Stimulated activated CD8-positive, alpha-beta memory T cell treated with anti-CD3 and anti-CD28 coated beads, Interleukin-15, amount 100 ng/mL, for 24 hours (primary cell): ENCODE results near the gene C1QA.

Source experiments
- DNase-seq: peaks from one replicate; pipeline ENCODE4 v3.0.0-alpha.2; 2020; ENCODE audit warnings: low read depth

C1QA gene

DNA sequence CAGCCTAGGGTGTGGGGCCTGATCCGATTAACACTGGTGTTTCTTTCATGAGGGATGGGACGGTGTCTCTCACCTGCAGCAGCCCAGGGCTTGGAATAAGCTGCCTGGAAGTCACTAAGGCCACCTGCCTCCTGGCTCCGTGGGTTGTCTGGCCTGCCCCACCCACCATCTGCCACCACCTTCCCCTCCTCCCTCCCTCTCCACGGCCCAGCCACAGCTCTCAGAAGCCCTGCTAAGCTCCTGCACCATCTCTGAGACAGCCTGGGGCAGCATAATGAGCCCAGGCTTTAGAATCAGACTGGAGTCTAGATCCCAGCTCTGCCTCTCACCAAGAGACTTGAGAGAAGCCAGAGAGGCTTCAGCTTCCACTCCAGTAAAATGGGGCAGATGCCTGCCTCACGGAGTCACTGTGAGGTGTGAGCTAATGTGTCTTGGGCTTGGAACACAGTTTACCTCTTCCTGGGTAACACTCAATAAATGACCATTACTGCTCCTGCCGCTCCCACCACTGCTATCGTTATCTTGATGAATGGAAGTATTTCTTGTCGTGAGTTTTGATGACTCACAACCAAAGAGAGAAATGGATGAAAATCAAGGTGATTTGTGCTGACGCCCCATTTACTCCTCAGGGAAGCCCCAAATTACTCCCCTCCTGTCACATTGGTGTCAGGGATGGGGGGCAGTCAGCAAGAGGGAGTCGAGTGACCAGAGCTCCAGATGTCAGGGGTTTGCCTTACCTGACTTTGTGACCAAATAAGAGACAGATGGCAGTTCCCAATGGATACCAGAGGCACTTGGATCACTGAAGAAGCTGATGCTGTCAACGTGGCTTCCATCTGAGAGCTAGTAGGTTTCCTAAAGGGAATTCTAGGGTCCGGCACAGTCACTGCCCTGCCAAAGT is 23.5 kb upstream of the C1QA start:
- DNase-seq, result no peak

DNA sequence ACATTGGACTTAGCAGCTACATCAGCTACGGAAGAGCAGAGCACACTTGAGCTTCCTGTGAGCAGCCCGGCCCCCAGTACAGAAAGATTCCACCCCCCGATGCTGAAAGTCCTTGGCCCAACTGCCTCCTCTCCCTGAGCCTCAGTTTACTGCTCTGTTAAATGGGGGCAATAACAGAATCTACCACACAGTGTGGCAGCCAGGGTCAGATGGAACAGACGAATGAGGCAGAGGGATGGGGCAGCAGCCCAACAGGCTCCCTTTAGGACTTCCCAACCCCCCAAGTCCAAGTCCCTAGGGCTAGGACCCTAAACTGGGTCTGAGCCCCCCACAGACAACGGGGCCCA is 22.9 kb upstream of the C1QA start:
- DNase-seq, result no peak

- DNase-seq, result no peak
These were observed 22.5 kb upstream of the C1QA start for GRCh38 chr1:22613951-22614350.

DNA sequence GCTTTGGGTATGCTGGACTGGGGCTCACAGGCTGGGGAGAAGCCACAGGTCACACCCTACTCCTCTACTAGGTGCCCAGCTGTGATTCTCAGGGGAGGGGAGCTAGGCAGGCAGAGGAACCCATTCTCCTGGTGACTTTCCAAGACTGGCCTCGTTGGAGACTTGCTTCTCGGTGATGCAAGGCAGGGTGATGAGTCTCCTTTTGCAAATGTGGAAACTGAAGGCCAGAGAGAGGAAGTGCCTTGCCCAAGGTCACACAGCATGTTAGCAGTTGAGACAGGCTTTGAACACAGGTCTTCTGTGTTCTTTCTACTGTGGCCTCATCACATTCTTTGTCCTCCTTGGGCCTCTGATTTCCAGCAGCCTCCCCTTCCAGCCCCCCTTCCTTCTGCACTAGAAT is 20.5 kb upstream of the C1QA start:
- no peak for DNase-seq

DNA sequence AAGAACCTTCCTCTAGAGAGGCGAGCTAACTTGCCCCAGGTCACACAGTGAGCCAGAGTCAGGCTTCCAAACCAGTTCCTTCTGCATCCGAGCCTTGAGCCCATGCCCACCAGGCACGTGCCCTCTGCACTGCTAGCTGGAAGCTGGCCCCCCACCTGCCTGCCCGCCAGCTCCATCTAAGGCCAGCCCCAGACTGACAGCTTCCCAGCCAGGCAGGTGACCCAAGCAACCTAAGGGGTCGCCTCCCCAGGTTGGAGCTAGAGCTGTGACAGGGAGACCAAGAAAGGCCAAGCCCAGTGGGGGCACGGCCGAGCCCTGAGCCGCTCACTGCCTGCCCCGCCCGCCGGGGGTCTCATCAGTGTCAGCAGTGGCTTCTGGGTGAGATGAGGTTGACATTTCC is 19.9 kb upstream of the C1QA start:
- no peak for DNase-seq

DNA sequence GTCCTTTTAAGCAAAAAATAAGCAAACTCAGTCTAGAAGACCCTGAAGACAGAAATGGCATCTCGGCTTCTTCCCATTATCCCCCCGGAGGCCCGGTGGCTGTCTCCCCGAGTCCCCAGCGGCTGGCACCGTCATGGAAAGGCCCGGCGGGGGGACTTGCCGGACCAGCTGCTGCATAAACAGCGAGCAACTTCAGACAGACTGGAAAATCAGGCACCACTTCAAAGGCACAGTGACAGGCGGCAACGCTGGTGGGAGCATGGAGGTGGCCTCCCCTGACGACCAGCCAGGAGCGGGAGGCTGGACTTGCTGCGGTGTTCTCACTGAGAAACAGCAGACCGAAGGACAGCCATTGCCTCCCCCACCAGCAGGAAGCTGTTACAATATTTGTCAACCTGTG is 18.4 kb upstream of the C1QA start:
- no peak for DNase-seq

DNA sequence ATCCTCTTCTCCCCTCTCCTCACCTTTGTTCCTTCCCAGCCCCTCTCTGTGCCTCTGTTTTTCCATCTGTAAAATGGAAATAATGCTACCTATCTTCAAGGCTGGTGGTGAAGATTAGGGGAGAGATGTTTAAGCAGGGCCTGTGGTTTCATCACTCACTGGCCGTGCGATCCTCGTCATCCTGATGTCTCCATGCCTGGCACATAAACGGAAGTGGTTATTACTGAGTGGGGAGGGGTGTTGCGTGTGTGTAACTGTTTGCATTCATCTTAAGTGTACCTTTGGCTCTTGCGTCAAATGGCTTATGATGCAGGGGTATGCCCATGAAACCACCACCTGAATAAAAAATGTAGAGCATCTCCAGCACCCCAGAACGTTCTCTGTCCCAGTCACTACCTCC is 17.2 kb upstream of the C1QA start:
- no peak for DNase-seq

DNA sequence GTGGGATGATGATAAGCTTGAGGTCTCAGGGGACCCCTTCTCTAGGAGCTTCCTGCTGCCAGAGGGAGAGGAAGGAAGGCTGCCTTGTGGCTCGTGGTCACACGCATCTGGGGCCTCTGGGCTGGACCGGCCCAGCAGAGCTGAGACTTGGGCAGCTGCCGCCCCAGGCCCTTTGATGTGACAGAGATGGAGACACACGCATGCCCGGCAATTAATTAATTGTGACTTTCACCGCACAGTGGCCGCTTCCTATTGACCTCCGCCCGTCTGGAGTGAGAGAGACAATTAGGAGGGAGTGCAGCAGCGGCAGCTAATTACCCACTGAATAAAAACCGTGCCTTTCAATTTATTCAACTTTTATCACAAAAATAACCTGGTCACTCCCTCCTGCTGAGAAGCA is 16.6 kb upstream of the C1QA start:
- no peak for DNase-seq

DNA sequence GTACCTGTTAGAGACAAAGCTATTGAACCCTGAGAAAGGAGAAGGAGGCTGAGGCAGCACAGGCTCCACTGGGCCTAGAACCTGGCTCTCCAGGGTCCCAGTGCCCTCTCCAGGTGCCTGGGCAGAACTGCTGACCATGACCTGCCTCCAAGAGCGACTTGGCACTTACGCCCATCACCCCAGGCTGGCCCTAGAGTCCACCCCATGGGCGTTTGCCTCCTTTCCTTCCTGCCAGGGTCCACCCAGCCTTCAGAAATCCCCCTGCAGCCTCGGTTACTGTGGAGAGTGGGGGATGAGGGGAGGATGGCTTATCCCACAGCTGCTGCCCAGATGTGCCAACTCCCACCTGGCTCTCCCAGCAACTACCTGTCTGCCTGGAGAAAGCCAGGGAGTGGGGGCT is 14.7 kb upstream of the C1QA start:
- no peak for DNase-seq

DNA sequence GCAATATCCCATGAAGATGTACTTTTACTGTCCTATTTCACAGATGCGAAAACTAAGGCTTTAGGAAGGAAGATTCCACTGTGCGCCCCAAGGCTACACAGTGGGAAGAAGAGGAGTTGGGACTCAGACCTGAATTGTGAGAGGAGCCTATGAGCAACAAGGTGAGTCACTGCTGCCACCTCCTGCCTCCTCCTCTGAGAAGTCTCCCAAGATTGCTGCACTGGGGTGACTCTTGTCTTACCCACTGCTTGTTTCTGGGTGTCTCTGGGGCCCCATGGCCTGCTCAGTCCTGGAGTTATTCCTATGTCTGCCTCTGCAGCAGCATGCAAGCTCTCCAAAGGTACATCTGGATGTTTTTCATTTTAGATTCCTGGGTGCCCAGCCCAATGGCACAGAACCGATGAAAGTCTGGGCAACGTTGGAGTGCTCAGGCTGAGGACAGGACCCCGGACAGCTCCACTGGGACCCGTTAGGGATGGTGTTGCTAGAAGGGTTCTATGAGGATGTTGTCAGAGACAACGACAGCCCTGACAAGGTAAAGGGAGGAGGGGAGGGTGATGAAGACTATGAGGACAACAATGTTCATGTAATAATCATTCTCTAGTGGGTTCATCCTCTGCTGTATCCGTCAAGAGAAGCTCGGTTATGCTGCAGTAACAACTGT is 11.0 kb upstream of the C1QA start:
- DNase-seq, result no peak

GRCh38 chr1:22626237-22627157 is 9.9 kb upstream of the C1QA start:
- DNase-seq, result no peak

DNA sequence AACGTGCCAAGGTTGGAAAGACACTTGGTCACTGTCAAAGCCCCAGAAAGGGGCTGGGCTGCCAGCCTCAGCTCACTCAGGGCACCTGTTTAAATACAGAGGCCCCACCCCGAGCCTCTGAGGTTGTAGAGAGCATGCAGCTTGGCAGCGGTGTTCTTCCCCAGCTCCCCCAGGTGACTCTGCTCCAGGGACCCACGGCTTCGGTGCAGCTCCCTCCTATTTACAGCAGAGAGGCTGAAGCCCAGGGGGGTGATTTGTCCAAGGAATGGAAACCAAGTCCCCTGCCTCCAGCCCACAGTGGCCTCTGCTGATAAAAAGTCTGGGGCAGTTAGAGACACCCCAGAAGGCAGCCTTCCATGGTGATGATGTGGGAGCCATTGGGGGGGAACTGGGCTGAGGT is 9.1 kb upstream of the C1QA start:
- no peak for DNase-seq

GRCh38 chr1:22628698-22629444 is 7.6 kb upstream of the C1QA start:
- DNase-seq, result no peak

DNA sequence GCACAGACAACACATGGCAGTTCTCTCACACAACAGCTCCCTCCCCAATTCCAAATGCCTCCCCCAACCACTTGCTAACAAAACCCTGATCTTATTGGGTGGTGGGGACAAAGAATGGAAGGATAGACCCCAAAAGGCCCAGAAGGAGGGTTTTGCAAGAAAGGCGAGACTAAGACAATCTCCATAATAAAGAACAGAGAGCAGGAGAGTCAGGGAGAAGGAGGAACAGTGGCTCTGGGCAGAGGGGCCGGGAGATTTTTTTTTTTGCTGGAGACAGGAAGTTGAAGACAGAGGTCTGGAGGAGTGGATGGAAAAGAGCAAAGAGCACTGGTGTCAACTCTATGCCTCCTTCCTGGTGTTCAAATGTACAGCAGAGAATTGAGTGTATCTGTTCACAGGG is 6.5 kb upstream of the C1QA start:
- no peak for DNase-seq

- DNase-seq, result no peak
These were observed 2.5 kb upstream of the C1QA start for GRCh38 chr1:22633697-22634463.

- no peak for DNase-seq
These were observed 992 bp upstream of the C1QA start for GRCh38 chr1:22635436-22635835.

DNA sequence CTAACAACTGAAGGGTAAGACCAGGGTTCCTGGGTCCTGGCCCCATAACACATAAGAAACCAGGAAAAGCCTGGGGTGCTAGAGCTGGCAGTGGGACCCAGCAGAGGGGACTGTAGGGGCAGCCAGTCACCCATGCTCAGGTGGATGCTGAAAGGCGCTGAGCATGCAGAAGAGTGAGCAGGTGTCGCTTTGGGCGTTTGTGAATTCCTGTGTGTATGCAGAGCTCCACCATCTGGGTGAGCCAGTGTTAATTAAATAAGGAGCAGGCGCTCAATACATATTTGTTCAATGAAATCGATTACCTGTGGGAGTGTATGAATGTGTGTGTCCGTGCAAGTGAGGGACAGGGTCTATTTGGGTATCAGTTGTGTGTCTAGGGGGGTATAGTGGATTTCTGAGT is 499 bp downstream of the C1QA start:
- no peak for DNase-seq

- DNase-seq, result no peak
These were observed 1.5 kb downstream of the C1QA start for GRCh38 chr1:22637907-22638445.

GRCh38 chr1:22638476-22639234 is 2.2 kb downstream of the C1QA start:
- DNase-seq, result no peak

DNA sequence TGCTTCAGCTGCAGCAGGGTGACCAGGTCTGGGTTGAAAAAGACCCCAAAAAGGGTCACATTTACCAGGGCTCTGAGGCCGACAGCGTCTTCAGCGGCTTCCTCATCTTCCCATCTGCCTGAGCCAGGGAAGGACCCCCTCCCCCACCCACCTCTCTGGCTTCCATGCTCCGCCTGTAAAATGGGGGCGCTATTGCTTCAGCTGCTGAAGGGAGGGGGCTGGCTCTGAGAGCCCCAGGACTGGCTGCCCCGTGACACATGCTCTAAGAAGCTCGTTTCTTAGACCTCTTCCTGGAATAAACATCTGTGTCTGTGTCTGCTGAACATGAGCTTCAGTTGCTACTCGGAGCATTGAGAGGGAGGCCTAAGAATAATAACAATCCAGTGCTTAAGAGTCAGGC is 2.9 kb downstream of the C1QA start:
- no peak for DNase-seq
